Adrenal gland (tissue), 12 donors: ENCODE measurements around the gene PEPD. TPM values are rescaled to one million over a fixed set of nuclear protein-coding genes. Genes with fewer than 3 reads are reported as not detected.

Experiments
- DNase-seq, 7 donors: peaks; one replicate each; pipeline ENCODE4 v3.0.0-alpha.2; 2019 to 2020
- H3K27ac ChIP-seq, 5 donors: fragments of 200-600 bp; sonication (generic) in 4 of 5; 1 replicate in 3 of 5; 2 replicates in 2 of 5; pipeline versions ENCODE4 v1.5.1 to v1.8.0; 2016 to 2020; ENCODE audit warnings: mild to moderate bottlenecking in 1 of 5
- H3K27me3 ChIP-seq: fragments of 200-600 bp; 2 replicates; pipeline ENCODE4 v1.8.0; 2021
- H3K36me3 ChIP-seq, 2 donors: fragments of 200-600 bp; replicated peaks in 1 of 2; 1 replicate in 1 of 2; 2 replicates in 1 of 2; pipeline versions ENCODE4 v1.5.1 to v1.8.0; 2018 to 2022
- H3K4me1 ChIP-seq, 2 donors: fragments of 200-600 bp; replicated peaks in 1 of 2; 1 replicate in 1 of 2; 2 replicates in 1 of 2; pipeline versions ENCODE4 v1.5.1 to v1.8.0; 2018 to 2021
- H3K4me3 ChIP-seq, 4 donors: fragments of 200-600 bp; sonication (generic) in 3 of 4; one replicate each; pipeline ENCODE4 v1.5.1; 2016 to 2018
- H3K9me3 ChIP-seq, 3 donors: fragments of 200-600 bp; sonication (generic) in 1 of 3; replicated peaks in 1 of 3; 1 replicate in 2 of 3; 2 replicates in 1 of 3; pipeline versions ENCODE4 v1.5.1 to v1.8.0; 2016 to 2021
- POLR2A ChIP-seq, 2 donors: fragments of 450-650 bp; IDR thresholded peaks; one replicate each; pipeline ENCODE4 v1.6.1; 2017; ENCODE audit warnings: antibody characterized with exemption in 2 of 2, mild to moderate bottlenecking in 2 of 2, moderate library complexity in 1 of 2
- WGBS, 4 donors: extraction: QIAGEN DNeasy Blood & Tissue Kit in 2 of 4; methylation state at CpG; one replicate each; pipeline versions ENCODE4 v1.1.5 to v1.1.7; 2013 to 2017; 5-methylcytosine and 5-hydroxymethylcytosine counted together
- intact Hi-C, 2 donors: fragments of 100-400 bp; cut with DNase I; formaldehyde crosslinking; loops; one replicate each; pipeline versions ENCODE4 v1.14.1 to v1.15.0; 2022 to 2023
- polyA plus RNA-seq, 3 donors: library from polyadenylated mRNA; stranded (reverse); fragments of 200-250 nt in 2 of 3; fragments of 350-450 nt in 1 of 3; fragmentation: Illumina TruSeq in 1 of 3; extraction: RNeasy Lipid Tissue Mini Kit (QIAGEN cat#74804) in 1 of 3; gene quantifications; one replicate each; pipeline ENCODE4 v1.2.3, GENCODE V29; 2013 to 2014
- total RNA-seq, 9 donors: library from RNA; depleted of rRNA in 4 of 9; stranded (reverse); fragments of >200 nt in 4 of 9; fragments of 120-200 nt in 1 of 9; fragmentation: NEBNext Ultra II Directional in 1 of 9; extraction: Animal tissue kit (Norgen Biotek cat#: 25700) in 1 of 9; gene quantifications; one replicate each; pipeline versions ENCODE4 v1.1.0 to v1.2.4, GENCODE V29; 2013 to 2023
- TF ChIP-seq, protein P1 (sequence below), 6 experiments: fragments of 450-650 bp in 4 of 6; fragments of 200-600 bp in 2 of 6; sonication (generic) in 1 of 6; IDR thresholded peaks; 1 replicate in 5 of 6; 2 replicates in 1 of 6; pipeline versions ENCODE4 v1.5.1 to v1.8.0; 2016 to 2021; ENCODE audit warnings: antibody characterized with exemption in 6 of 6, mild to moderate bottlenecking in 2 of 6, moderate library complexity in 1 of 6
- donor health status: healthy with polysubstance abuse.
- donor health status: Bipolar disorder and iron deficiency.
- donor health status: DM: yes; HTN: yes; CAD: no.
- donor health status: DM: no; HTN: no; CAD: no.
- donor health status: DM: no; HTN: no; CAD: no.
- donor health status: DM: yes; HTN: yes; CAD: no.

The PEPD gene
- total and polyA plus RNA-seq, 12 donors = 24.4 to 311 (median 116) TPM

DNA sequence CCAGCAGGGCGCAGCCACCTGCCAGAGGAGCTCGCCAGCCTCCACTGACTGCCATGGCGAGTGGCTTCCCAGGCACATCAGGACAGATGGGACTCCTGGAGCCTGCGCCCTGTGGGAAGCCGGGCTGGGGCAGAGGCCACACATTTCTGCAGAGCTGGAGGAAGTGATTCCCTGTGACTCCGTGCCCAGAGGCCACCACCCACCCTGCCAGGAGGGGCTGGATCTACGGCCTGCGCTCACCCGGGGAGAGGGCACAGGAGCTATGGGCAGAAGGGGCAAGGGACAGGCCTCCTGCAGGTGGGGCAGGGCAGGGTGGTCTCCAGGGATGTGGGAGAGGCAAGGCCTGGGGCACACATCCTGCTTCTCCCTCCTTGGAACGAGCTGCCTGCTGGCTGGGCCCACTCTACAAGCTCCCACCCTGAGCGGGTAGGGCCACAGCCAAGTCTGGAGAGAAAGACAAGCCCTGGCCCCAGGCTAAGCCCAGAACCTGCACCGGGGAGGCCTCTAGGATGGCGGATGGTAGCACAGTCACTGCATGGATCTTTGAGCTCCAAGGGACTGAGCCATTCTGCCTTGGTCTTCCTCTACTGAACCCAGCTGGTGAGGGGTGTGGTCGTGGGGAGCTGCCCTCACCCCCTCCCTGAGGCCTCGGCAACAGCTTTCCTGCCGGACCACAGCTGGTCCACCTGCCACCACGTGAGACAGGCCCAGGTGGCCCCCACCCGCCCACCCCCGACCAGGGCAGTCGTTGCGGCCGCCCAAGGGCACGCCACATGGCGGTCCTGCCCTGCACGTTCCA, 107.5 kb downstream of the PEPD start:
- Histone ChIP-seq H3K4me1 (no peaks in the 10 kb centered on the region), H3K9me3 (no peaks in the 10 kb centered on the region), H3K27ac (no peak overlapping the region), H3K36me3 (no peaks in the 10 kb centered on the region), H3K27me3 (no peaks in the 10 kb centered on the region), H3K4me3 (no peak overlapping the region)
- intact Hi-C loops = no loop called here
- no peak for TF ChIP-seq POLR2A (IDR thresholded peaks at IDR 0.05)
- TF ChIP-seq, protein P1, sequence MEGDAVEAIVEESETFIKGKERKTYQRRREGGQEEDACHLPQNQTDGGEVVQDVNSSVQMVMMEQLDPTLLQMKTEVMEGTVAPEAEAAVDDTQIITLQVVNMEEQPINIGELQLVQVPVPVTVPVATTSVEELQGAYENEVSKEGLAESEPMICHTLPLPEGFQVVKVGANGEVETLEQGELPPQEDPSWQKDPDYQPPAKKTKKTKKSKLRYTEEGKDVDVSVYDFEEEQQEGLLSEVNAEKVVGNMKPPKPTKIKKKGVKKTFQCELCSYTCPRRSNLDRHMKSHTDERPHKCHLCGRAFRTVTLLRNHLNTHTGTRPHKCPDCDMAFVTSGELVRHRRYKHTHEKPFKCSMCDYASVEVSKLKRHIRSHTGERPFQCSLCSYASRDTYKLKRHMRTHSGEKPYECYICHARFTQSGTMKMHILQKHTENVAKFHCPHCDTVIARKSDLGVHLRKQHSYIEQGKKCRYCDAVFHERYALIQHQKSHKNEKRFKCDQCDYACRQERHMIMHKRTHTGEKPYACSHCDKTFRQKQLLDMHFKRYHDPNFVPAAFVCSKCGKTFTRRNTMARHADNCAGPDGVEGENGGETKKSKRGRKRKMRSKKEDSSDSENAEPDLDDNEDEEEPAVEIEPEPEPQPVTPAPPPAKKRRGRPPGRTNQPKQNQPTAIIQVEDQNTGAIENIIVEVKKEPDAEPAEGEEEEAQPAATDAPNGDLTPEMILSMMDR (IDR thresholded peaks at IDR 0.05) = no peak
- 86 to 94% (median 88%) methylated on average over 3 to 25 of the region's 25 CpGs for WGBS, 4 donors
- DNase-seq = no peak

- H3K27ac ChIP-seq = no peak overlapping the region
- WGBS, 4 donors = 93 to 100% (median 96%) methylated on average over 4 to 13 of the region's 13 CpGs
- no peaks in the 10 kb centered on the region for H3K27me3 ChIP-seq
- no peaks in the 10 kb centered on the region for H3K9me3 ChIP-seq
- DNase-seq = no peak
- TF ChIP-seq POLR2A (IDR thresholded peaks at IDR 0.05) = no peak
- TF ChIP-seq, protein P1 (IDR thresholded peaks at IDR 0.05) = no peak
- H3K4me3 ChIP-seq = no peak overlapping the region
- intact Hi-C loops = no loop called here
- no peaks in the 10 kb centered on the region for H3K4me1 ChIP-seq
- H3K36me3 ChIP-seq = no peaks in the 10 kb centered on the region
Measured at GRCh38 chr19:33413426-33413725, 108.2 kb downstream of the PEPD start.

DNA sequence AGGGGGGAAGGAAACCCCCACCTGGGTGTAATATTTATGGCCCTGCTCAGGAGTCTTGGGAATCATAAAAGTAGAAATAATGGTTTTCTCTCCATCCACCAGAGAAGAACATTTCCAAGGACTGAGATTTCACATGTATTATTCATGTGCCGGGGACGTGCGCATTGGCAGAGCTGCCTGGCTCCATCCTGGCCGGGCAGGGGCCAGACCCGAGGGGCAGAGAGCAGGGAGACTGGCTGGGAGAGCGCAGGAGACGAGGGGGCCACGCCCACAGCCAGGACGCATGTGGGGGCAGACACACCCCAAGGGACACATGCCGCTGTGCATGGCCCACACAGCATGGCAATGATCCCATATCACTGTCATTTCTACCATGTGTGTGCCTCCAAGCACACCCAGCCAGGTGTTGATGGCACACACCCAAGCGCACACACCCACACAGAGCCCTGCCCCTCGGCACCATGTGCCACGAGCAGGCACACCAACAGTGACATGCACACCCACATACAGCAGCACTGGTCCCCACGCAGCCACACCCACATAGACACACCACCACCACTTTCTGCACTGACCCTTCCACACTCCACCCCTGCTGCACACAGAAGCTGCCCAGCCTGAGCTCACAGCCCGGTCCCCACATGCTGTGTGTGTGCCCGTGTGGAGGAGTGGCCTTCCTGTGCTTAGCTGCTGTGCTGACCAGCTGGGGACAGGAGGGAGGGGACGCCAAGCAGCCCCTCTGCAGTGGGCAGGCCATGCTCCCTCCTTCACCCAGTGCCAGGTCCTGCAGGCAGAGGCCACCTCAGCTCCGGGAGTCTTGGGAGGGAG, 108.8 kb downstream of the PEPD start:
- Histone ChIP-seq H3K9me3 (no peaks in the 10 kb centered on the region), H3K27ac (no peak overlapping the region), H3K4me1 (no peaks in the 10 kb centered on the region), H3K36me3 (no peaks in the 10 kb centered on the region), H3K4me3 (no peak overlapping the region), H3K27me3 (no peaks in the 10 kb centered on the region)
- DNase-seq = no peak
- no peak for TF ChIP-seq POLR2A (IDR thresholded peaks at IDR 0.05)
- TF ChIP-seq, protein P1 (IDR thresholded peaks at IDR 0.05) = no peak
- intact Hi-C loops = no loop called here
- 86 to 92% (median 91%) methylated on average over 14 to 18 of the region's 18 CpGs for WGBS, 4 donors

DNA sequence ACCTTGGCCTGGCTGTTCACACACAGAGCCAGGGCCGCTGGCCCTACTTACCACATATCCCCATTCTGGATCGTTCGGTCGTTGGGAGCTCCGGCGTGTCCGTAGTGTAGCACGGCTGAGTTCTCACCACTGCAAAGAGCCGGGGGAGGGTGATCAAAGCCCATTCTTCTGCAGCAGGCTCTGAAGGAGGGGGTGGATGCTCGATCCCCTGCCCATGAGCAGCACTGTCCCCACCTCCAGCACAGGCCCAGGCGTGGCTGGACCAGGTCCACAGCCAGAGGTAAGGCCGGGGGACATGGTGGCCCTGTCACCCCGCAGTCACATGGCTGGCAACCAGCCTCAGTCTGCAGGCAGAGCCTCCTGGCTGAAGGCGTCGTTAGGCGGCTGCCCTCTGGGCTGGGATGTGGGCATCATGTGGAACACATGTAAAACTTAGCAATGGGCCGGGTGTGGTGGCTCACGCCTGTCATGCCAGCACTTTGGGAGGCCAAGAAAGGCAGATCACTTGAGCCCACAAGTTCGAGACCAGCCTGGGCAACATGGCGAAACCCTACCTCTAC, 109.9 kb downstream of the PEPD start:
- no peak for DNase-seq

More for the DNA sequence above, 109.9 kb downstream of the PEPD start:
- whole genome bisulfite sequencing, 4 donors = 90 to 94% (median 92%) methylated on average over 13 to 20 of the region's 20 CpGs
- Histone ChIP-seq H3K27ac (no peak overlapping the region), H3K27me3 (no peaks in the 10 kb centered on the region), H3K4me1 (no peaks in the 10 kb centered on the region), H3K36me3 (no peaks in the 10 kb centered on the region), H3K9me3 (no peaks in the 10 kb centered on the region), H3K4me3 (no peak overlapping the region)
- intact Hi-C loops = no loop called here
- TF ChIP-seq POLR2A (IDR thresholded peaks at IDR 0.05) = no peak
- TF ChIP-seq, protein P1 (IDR thresholded peaks at IDR 0.05) = no peak
